ENCODE data around the gene TEKTIP1. TPM values are rescaled to one million over a fixed set of nuclear protein-coding genes. Genes with fewer than 3 reads are reported as not detected.

TEKTIP1 gene
- total RNA-seq (2011; cell fraction: chromatin; rRNA removed; ENCODE audit: low replicate concordance), result not detected in 2 replicates
- not detected in 2 replicates for total RNA-seq (2011; cell fraction: nucleolus; rRNA removed)
- total RNA-seq (2011; cell fraction: nucleoplasm; rRNA removed), result not detected in 2 replicates
- not detected in 2 replicates for total RNA-seq (2014; rRNA removed)
- total RNA-seq (2014; rRNA removed; fragmentation: Illumina TruSeq; extraction: Trizol), result not detected in 2 replicates
- total RNA-seq (2015; rRNA removed; fragmentation: Illumina TruSeq; extraction: Trizol), result 0.26 TPM in 1 of 2 replicates, not detected in the other
- total RNA-seq (2021), result 0.29 and 0.66 TPM in 2 replicates
- polyA plus RNA-seq (2011; rRNA removed), result not detected in 2 replicates
- not detected in 2 replicates for polyA plus RNA-seq (2011; cell fraction: cytosol; rRNA removed)
- 0.53 TPM in 1 of 2 replicates, not detected in the other for polyA plus RNA-seq (2011; cell fraction: nucleus; rRNA removed)
- polyA plus RNA-seq (2012), result 0.44 and 0.68 TPM in 2 replicates
- not detected in 2 replicates for polyA plus RNA-seq (2014; fragmentation: Illumina TruSeq; extraction: Trizol)
- not detected for polyA plus RNA-seq (2014; fragmentation: Nextera tagmentation; extraction: Ambion mirVana)
- not detected in 2 replicates for polyA plus RNA-seq (2014; rRNA removed)
- not detected in 2 replicates for polyA minus RNA-seq (2011; rRNA and poly(A)+ RNA removed)
- polyA minus RNA-seq (2011; cell fraction: cytosol; rRNA and poly(A)+ RNA removed), result not detected in 2 replicates
- polyA minus RNA-seq (2011; cell fraction: nucleus; rRNA and poly(A)+ RNA removed), result not detected in 2 replicates
- percentile 27 among the genes with signal in this experiment for Bru-seq, nascent RNA
- percentile 36 among the genes with signal in this experiment for BruChase-seq, experiment 1, labeled RNA remaining after a 2-hour chase
- BruChase-seq, experiment 2, labeled RNA remaining after a 6-hour chase, result percentile 43 among the genes with signal in this experiment
- long read RNA-seq, experiment 1, partial matches to known transcripts, result 0 of 3 reads
- long read RNA-seq, experiment 1, other reads (novel, unspliced or antisense), result 3 of 3 reads
- long read RNA-seq, experiment 2, result 0 reads
- long read RNA-seq, experiment 3, result 0 reads

DNA sequence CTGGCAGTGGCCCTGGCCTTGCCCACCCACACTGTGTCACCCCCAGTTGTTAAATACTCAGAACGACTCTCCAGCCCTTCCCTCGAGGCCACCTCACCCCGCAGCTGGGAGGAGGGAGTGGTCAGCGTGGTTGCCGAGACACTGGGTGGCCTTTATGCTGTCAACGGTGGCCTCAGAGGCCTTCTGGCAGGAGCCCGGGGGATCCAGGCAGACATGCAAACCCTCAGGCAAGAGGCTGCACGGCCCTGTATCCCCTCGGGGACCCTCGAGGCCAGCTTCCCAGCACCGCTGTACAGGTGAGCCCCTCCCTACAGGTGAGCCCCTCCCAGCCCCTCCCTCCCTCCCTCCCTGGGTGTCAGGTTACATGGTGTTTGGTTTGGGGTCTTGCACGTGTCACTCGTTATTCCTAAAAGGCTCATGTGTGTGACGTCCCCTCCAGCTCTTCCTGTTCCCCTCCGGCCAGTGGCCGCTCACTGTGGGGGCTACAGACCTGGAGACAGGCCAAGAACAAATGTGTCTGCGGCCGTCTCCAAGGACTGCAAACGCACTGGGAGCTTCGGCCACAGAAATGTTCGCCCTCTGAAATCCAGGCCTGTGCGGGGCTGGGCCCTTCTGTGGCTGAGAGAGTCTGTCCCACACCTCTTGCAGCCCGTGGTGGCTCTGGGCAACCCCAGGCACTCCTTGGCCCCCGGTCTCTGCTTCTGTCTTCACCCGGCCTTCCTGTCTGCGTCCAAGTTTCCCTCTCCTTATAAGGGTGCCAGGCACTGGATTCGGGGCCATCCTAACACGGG, at the start of gene TEKTIP1:
TEKTIP1 (plus strand) TSS at position 210 of the 791 bp plus-strand sequence; CDS start at position 214, 4 bp downstream.
- no peaks in the 10 kb centered on the region for H3K79me2 ChIP-seq (ENCODE audit: control insufficient read depth, insufficient read depth, low read length)
- DNase-seq (ENCODE audit: extremely low read depth in 1 of 4, low spot score in 3 of 4) (peak; percentile 56 to 66 (median 58)), ATAC-seq (peak; percentile 76), FAIRE-seq (peak; percentile 76)
- peak within 1 kb of the TSS; percentile 10; the same call in 2 of the 3 replicates for H3K27ac ChIP-seq (ENCODE audit: extremely low read depth, low read depth, low read length)
- TSS peak; percentile 31 for BruUV-seq (replicated peaks)
- no peak within 1 kb of the TSS for H3K4me2 ChIP-seq (ENCODE audit: insufficient read depth, low read length)
- H2AFZ ChIP-seq (ENCODE audit: low read depth, low read length), result no peak within 1 kb of the TSS
- no peaks in the 10 kb centered on the region for H3K9me1 ChIP-seq (ENCODE audit: control insufficient read depth, insufficient read depth, low read length)
- ChIA-PET CTCF (ENCODE audit: low intra/inter-chr PET ratio) (no interaction called here), POLR2A (interaction anchor here (0.6 to 3.1 kb wide), 5 partner anchors 11 to 236 kb away, joined by 3 to 15 read pairs (median 3); partner anchors contain the start of gene MFSD12)
- in situ Hi-C loops (cut with MboI) (no loop called here), intact Hi-C loops (cut with micrococcal nuclease) (no loop called here)
- WGBS (ENCODE audit: insufficient coverage, low coverage, missing lambda C conversion rate), result 38% methylated on average over 22 of the region's 28 CpGs
- H3K27me3 ChIP-seq (ENCODE audit: control insufficient read depth in 2 of 2, insufficient read depth in 2 of 2, low read length in 2 of 2), result no peaks in the 10 kb centered on the region
- H3K36me3 ChIP-seq (ENCODE audit: control insufficient read depth, insufficient read depth, low read length), result peaks cover 35% of the 10 kb centered on the region; the same call in 2 of the 3 replicates
- 0 out of 2 replicates have a peak, but pooled peaks cover 5% of the 10 kb centered on the region for H4K20me1 ChIP-seq (replicated peaks; ENCODE audit: control insufficient read depth, insufficient read depth, low read length)
- peaks cover 7 to 53% of the 10 kb centered on the region in 2 experiments; a peak in 3 of 5 replicates for H3K4me1 ChIP-seq (replicated peaks in 1 of 2; ENCODE audit: control insufficient read depth in 2 of 2, insufficient read depth in 2 of 2, low read length in 2 of 2)
- no peak within 1 kb of the TSS for H3K4me3 ChIP-seq
- peak within 1 kb of the TSS in 1 of 2 experiments; percentile 74; a peak in 2 of 4 replicates for H3K9ac ChIP-seq (ENCODE audit: insufficient read depth in 1 of 2, low read depth in 2 of 2, low read length in 2 of 2)
- no peaks in the 10 kb centered on the region for H3K9me3 ChIP-seq (replicated peaks; ENCODE audit: control insufficient read depth, insufficient read depth, low read depth, low read length)
- TF ChIP-seq, protein P1, sequence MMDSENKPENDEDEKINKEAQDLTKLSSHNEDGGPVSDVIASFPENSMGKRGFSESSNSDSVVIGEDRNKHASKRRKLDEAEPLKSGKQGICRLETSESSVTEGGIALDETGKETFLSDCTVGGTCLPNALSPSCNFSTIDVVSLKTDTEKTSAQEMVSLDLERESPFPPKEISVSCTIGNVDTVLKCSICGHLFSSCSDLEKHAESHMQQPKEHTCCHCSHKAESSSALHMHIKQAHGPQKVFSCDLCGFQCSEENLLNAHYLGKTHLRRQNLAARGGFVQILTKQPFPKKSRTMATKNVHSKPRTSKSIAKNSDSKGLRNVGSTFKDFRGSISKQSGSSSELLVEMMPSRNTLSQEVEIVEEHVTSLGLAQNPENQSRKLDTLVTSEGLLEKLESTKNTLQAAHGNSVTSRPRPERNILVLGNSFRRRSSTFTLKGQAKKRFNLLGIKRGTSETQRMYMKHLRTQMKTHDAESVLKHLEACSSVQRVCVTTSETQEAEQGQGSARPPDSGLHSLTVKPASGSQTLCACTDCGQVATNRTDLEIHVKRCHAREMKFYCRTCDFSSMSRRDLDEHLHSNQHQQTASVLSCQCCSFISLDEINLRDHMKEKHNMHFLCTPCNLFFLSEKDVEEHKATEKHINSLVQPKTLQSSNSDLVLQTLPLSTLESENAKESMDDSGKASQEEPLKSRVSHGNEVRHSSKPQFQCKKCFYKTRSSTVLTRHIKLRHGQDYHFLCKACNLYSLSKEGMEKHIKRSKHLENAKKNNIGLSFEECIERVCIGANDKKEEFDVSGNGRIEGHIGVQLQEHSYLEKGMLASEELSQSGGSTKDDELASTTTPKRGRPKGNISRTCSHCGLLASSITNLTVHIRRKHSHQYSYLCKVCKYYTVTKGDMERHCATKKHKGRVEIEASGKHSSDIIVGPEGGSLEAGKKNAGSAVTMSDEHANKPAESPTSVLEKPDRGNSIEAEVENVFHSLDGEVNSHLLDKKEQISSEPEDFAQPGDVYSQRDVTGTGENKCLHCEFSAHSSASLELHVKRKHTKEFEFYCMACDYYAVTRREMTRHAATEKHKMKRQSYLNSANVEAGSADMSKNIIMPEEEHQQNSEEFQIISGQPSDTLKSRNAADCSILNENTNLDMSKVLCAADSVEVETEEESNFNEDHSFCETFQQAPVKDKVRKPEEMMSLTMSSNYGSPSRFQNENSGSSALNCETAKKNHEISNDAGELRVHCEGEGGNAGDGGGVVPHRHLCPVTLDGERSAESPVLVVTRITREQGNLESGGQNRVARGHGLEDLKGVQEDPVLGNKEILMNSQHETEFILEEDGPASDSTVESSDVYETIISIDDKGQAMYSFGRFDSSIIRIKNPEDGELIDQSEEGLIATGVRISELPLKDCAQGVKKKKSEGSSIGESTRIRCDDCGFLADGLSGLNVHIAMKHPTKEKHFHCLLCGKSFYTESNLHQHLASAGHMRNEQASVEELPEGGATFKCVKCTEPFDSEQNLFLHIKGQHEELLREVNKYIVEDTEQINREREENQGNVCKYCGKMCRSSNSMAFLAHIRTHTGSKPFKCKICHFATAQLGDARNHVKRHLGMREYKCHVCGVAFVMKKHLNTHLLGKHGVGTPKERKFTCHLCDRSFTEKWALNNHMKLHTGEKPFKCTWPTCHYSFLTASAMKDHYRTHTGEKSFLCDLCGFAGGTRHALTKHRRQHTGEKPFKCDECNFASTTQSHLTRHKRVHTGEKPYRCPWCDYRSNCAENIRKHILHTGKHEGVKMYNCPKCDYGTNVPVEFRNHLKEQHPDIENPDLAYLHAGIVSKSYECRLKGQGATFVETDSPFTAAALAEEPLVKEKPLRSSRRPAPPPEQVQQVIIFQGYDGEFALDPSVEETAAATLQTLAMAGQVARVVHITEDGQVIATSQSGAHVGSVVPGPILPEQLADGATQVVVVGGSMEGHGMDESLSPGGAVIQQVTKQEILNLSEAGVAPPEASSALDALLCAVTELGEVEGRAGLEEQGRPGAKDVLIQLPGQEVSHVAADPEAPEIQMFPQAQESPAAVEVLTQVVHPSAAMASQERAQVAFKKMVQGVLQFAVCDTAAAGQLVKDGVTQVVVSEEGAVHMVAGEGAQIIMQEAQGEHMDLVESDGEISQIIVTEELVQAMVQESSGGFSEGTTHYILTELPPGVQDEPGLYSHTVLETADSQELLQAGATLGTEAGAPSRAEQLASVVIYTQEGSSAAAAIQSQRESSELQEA (IDR thresholded peaks at IDR 0.05; ENCODE audit: low read depth), result peak; percentile 63
- TF ChIP-seq, protein P2, sequence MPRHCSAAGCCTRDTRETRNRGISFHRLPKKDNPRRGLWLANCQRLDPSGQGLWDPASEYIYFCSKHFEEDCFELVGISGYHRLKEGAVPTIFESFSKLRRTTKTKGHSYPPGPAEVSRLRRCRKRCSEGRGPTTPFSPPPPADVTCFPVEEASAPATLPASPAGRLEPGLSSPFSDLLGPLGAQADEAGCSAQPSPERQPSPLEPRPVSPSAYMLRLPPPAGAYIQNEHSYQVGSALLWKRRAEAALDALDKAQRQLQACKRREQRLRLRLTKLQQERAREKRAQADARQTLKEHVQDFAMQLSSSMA (CRISPR knock-in tag; IDR thresholded peaks at IDR 0.05), result no peak
- 0 out of 4 replicates have a peak, but pooled peaks of 1 of the 2 experiments have one; percentile 13 for TF ChIP-seq MAZ (CRISPR knock-in tag; conservative IDR thresholded peaks at IDR 0.05 in 1 of 2, IDR thresholded peaks at IDR 0.05 in 1 of 2)
- TF ChIP-seq DPF2 (IDR thresholded peaks at IDR 0.05), result no peak
- TF ChIP-seq EWSR1 (IDR thresholded peaks at IDR 0.05; ENCODE audit: borderline replicate concordance, low read depth, partially characterized antibody), result no peak

All from K562 (cell line).